ENCODE measurements around the gene DPP6.

DNA sequence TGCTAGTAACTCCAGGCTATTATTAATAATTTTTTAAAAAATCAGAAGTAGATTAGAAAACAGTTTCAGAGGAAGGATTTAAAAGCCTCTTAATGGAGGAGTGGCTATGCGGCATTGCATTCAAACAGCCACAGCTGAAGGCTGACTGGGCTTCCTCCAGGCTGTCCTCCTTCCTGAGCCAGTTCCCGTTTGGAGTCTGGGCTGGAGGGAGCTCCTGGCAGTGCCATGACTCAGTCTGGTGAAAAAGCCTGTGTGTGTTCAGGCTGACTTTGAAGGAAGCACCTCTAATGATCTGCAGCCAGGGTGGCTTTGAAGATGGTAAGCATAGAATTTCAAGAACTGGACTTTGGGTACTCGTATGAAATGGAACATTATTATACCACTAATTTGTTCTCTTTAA lies 134.6 kb downstream of the DPP6 start:
- TF ChIP-seq, protein P1, sequence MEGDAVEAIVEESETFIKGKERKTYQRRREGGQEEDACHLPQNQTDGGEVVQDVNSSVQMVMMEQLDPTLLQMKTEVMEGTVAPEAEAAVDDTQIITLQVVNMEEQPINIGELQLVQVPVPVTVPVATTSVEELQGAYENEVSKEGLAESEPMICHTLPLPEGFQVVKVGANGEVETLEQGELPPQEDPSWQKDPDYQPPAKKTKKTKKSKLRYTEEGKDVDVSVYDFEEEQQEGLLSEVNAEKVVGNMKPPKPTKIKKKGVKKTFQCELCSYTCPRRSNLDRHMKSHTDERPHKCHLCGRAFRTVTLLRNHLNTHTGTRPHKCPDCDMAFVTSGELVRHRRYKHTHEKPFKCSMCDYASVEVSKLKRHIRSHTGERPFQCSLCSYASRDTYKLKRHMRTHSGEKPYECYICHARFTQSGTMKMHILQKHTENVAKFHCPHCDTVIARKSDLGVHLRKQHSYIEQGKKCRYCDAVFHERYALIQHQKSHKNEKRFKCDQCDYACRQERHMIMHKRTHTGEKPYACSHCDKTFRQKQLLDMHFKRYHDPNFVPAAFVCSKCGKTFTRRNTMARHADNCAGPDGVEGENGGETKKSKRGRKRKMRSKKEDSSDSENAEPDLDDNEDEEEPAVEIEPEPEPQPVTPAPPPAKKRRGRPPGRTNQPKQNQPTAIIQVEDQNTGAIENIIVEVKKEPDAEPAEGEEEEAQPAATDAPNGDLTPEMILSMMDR (IDR thresholded peaks at IDR 0.05) = no peak
- TF ChIP-seq POLR2AphosphoS5 (IDR thresholded peaks at IDR 0.05) (no peak), POLR2A (IDR thresholded peaks at IDR 0.05; ENCODE audit: low read depth) (no peak), EP300 (IDR thresholded peaks at IDR 0.05) (no peak)
